HG02798 (cell line): ENCODE results near the gene CHDH.

Experiments
- ATAC-seq: cut with Tn5 transposase; IDR thresholded peaks from one replicate; pipeline ENCODE4 v1.9.1; 2021; ENCODE audit warnings: mild to moderate bottlenecking; ENCODE audit not compliant: unreplicated experiment, poor library complexity

CHDH gene

DNA sequence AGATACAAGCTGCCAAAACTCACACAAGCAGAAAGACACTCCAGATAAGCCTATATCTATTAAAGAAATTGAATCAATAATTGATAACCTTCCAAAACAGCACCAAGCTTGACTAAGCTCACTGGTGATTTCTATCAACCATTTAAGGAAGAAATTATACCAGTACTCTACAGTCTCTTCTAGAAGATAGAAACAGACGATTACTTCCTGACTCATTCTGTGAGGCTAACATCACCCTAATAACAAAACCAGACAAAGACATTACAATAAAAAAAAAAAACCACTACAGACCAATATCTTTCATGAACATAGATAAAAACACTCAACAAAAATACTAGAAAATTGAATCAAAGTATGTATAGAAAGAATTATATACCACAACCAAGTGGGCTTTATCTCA lies 20.2 kb downstream of the CHDH start:
- no peak for ATAC-seq

DNA sequence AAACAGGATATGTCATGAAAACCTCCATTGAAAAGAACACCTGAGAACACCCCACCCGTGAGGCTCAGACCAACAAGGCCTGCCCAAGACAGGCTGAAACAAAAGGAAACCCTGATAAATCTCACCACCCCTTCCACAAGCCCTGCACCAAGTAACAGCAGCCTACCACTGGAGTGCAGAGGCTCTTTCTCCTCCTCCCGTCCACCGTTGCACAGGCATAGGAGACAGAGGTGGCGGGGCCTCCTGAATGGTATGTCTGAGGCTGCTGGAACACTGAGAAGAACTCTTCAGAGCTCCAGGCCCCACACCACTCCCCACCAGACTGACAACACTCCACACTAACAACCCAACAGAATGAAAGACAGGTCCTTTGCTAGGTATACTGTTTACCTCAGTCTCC lies 21.4 kb downstream of the CHDH start:
- no peak for ATAC-seq

DNA sequence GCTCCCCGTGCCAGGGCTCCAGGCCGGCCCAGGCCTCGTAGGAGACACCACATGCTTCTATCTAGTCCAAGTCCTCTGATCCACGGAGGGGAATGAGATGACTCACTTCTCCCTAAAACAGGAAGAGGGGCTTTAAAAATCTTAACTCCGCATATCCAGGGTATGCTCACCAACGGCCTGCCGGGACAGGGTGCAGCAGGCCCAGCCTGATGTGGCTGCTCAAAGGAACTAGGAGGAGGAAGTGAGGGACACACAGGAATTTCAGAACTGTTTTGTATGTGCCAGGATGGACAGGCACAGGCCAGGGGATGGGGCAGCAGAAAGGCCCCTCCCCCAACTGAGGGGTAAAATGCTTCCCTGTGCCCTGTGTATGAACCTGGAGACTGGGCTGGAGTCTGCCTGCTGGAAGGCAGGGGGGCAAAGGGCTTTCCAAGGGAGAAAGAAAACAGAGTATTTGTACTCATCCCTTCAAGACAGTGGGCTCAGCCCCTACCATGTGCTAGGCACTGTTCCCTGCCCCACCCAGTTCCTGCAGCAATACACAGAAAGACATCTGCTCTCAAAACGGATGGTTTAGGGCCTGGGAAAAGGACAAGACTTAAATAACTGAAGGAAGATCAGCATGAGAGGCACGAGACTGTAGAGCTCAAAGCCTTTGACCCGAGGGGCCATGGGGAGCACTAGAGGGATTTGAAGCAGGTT lies 22.1 kb downstream of the CHDH start:
- no peak for ATAC-seq

DNA sequence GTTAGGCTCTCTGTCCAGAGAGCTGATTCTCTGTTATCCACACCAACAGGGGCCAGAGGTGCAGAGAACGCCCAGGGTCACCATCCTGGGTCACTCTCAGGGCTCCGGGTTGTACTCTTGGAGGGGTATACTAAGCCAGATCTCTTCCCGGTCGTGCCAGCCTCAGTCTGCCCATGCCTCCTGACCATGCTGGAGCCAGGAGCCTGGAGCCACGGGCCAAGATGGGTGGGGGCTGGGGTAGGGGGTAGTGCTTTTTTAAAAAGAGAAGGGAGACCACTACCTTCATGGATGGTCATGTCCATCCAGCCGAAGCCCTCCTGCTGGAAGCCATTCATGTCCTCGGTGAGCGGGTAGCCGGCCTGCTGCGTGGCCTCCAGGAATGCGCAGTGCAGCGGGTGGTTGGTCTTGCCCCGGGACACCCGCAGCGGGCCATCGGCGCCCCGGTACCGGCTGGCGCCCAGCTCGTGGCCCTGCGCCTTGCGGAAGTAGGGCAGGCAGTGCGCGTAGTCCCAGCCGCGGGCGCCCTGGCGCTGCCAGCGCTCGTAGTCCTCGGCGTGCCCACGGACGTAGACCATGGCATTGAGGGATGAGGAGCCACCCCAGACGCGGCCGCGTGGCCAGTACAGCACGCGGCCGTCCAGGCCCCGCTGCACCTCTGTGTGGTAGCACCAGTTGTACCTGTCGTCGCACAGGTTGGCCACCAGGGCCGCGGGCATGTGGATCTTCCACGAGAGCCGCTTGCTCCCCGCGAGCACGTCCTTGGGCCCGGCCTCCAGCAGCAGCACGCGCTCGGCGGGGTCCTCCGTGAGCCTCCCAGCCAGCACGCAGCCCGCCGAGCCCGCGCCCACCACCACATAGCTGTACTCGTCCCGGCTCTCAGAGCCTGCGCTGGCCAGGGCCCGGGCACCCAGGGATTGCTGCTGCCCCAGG lies 22.9 kb downstream of the CHDH start:
- ATAC-seq: no peak

DNA sequence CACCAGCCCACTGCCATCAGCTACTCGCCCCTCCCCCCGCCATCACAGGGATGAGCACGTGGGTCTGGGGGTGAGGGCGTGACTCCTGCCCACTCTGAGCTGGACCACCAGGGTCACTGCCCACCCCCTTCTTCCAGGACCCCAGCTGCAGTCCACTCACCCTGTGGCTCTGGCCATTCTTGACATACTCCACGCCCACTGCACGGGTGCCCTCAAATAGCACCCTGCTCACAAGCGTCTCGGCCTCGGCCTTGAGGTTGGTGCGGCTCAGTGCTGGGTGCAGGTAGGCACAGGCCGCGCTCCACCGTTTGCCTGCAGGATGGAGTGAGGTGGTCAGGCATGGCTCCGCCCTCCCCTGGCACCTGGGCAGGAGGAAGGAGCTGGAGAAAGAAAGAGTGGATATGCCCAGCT lies 23.9 kb downstream of the CHDH start:
- ATAC-seq: no peak

DNA sequence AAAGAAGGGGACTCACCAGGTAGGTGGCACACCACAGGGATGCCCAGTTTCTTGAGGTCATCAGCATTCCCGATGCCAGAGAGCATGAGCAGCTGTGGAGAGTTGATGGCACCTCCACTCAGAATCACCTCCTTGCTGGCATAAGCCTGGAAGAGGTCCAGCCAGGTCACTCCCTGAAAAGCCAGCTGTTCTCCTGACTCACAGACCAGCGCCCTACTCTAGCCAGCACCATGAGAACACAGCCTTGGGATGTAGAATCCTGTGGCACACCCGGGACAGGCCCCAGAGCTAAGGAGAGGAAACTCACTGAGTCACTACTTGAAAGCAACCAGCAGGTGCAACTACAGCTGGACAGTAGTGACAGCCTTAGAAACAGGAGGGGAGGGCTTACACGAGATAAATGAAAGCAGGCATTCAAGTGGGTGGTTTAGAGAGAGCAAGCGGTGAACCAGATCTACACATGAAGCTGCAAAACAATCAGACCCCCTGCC lies 24.5 kb downstream of the CHDH start:
- peak; percentile 80 for ATAC-seq

DNA sequence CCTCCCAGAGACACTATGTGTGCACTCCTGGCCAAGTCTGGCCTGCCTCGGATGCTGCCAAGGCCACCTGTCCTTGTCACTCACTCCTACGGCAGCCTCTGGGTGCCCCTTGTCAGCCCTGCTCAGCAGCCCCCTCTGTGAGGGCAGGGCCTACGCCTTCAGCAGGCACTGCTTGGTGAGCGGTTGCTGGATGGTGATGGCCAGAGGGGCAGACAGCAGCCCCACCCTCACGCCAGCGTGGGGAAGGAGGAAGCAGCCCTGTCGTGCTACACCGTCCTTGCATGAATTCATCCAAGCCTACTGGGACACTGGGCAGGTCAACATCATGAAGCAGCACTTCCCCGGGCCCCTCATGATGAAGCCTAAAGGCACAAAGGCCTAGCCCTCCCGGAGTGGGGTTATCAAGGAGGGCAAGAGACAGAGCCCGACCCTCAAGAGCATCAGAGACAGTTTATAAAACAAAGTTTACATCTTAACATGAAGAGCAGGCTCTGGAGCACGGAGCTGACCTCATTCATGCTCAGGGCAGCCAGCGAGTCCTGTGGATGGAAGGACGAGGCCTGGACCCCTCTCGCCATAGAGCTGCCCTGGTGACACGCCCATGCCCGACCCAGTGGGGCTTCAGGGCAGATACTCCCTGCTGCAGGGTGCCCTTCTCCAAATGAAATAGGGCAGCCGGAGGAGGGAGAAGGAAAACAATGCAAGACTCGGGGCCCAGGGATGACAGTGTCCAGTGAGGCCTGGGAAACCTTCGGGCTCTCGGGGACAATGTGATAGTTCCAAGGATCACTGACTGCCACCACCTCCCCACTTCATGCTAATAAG lies 25.3 kb downstream of the CHDH start:
- ATAC-seq: no peak

DNA sequence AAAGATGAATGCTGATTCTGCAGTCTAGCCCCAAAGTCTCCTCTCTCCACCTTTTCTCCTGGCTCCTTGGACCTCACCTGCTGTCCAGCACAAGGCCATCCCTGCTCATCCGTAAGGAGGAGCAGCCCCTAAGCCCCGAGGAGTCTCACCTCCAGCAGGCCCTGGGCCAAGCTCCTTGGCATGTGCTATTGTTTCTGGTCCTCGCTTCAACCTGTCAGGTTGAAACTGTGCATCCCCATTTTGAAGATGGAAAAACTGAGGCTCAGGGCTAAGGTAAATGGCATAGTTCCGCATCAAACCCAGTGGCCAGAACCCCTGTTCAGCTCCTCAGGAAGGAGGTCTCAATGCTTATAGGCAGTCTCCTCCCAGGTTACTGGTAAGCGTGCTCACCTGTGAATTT lies 26.1 kb downstream of the CHDH start:
- ATAC-seq: no peak

DNA sequence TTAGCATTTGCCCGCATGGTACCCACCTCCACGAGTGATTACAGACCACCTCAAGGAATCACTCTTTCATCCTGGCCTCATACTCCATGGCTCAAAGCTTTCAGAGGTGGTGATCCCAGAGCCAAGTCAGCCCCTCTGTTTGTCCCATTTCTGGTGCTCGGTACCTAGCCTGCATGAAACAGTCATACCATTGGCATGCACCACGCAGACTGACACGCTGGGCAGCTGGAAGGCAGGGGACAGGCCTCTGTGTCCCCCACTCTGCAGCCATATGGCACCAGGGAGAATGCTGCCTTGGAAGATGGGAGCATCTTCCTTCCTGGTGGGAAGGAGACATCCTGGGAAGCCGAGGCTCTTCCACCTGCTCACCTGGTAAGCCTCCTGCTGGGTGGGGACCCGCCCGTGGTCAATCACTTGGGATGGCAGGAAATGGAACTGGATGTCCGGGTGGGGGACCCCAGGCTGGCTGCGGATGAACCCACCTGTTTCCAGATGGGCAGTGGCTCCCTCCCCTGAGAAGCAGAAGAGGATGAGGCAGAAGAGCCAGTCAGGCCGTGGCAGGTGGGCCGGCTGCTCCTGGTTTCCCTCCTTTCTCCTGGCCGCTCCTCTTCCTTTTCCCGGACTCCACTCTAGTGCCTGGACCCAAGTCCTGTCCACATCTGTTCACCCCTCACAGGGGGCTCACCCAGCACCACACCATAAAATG lies 26.9 kb downstream of the CHDH start:
- no peak for ATAC-seq

DNA sequence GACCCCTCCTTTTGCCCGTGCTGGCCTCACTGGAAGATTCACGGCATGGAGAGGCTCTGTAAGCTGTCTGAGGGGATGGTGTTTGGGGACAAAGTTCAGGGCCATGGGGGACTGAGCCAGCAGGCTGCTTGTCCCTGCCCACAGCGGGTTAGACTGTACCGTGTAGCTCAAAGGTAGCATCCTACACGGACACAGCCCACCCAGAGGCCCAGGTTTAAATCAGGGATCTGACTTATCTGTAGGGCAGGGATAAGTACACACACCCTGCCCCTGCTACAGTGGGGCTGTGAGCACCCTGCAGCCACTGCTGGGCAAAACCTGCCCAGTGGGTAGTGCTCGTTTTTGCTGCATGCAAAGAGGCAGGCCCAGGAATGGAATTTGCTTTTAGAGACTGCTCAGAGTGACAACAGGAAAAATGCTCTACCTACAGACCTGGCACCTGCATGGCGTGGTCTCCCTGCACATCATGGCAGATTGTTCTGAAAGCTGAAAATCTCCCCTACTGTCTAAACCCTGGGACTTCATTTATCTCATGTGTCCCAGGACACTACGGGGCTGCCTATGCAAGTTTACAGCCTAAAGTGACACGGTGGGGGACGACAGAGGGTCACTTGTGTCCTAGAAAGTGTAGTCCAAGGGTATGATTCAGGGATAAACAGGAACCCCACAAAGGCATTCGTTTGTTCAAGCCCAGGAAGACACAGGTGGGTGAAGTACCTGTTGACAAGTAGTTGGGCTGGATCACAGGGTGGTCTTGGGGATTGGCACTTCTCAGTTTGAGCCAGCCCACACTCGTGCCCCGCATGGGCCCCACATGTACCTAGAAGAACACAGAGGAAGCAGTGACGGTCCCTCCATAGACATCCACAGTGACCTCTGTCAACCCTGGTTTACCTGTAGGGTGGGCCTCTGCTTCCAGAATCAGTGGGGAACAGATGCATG lies 27.7 kb downstream of the CHDH start:
- ATAC-seq: no peak

DNA sequence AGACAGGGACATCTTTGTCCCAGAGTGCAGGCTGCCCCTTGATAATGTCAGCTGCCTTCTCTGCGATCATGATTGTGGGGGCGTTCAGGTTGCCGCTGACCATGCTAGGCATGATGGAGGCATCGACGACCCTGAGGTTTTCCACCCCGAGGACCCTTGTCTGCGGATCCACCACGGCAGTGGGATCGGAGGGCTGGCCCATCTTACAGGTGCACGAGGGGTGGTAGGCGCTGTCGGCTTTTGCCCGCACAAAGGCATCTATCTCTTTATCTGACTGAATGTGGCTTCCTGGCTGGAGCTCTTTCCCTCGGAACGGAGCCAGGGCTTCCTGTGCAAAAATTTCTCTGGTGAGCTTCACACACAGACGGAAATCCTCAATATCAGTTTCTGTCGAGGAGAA lies 28.4 kb downstream of the CHDH start:
- no peak for ATAC-seq

DNA sequence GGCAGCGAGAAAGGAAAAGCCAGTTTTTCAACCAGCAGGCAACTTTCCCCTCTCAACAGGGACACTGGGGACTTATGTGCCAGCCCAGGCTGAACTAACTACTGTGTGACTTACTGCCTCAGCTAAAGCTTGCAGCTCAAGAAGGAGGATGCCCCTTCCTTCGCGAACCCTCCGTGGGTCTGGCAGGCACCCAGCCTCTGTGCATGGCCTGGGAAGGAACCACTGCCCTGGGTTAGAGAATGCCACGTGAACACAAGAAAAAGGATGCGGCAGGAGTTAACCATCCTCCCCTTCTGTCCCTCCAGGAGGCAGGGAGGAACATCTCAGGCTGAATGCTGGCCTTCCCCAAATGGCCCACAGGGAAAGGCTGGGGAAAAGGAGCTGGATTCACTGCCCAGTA lies 29.0 kb downstream of the CHDH start:
- no peak for ATAC-seq

DNA sequence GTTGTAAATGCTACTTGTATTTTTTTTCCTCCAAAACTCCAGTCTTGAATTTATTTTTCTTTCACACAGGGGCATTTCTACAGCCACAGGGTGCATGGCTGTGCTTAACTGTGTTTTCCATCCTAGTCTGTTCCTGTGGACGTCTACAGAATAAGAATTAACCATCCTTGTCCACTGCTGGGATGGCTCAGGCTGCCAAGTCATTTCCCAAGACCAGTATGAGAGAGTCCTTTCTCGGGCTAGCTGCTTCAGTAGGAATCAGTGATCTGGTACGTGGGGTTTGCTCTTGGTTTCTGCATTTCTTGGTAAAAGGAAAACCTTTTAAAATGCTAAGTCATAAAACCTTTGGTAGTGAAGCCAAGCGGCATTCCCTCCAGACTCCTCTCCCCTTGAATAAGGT lies 29.8 kb downstream of the CHDH start:
- no peak for ATAC-seq

DNA sequence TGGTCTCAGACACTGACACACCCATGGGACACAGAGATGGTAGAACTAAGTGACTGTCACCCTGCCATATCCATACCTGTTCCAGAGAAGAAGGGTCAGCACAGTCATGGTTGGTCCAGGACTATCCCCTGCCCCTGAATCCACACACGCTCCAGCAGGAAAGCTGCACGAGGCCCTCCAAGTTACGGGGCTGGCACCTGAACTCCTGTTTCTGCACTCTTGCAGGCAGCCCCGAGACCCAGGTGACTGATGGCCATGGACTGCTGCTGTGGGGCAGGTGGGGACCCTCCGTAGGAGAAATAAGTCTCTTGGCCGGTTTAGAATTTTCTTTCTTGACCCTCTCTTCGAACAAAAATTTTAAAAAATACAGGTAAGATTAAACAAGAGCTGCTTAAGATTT lies 30.6 kb downstream of the CHDH start:
- ATAC-seq: no peak

DNA sequence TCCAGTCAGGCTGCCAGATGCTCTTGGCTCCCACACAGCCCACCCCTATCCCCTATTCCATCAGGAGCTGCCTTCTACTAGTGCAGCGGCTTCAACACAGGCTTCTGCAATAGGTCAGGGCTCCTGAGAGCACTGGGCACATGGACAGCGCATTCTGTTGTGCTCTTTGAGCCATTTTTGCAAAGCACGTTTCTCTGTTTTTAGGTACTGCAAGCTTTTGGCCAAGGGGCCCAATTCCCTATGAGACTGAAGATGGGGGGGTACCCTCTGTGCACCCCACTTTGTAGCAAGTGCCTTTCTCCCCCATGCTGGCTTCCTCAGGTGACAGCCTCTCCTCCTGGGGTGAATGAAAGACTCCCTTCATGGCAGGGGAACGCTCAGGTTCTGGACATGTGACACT lies 31.2 kb downstream of the CHDH start:
- no peak for ATAC-seq

DNA sequence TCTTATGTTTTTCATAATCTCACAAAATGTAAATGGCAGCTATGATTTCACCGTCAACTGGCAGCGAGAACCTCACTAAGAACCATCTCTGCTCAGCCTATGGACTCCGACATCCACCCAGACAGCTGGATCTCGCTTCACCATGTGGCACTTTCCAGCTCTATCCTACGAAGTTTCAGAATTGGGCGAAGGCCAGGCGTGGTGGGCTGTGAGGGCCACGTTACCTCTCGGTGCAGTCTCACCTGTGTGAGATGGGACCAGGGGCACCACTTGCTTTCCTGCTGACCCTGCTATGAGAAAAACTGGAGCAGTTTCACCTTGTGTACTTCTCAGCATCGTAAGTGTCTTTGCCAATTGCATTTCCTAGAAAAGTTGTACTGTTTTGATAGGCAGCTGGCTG lies 32.3 kb downstream of the CHDH start:
- no peak for ATAC-seq

DNA sequence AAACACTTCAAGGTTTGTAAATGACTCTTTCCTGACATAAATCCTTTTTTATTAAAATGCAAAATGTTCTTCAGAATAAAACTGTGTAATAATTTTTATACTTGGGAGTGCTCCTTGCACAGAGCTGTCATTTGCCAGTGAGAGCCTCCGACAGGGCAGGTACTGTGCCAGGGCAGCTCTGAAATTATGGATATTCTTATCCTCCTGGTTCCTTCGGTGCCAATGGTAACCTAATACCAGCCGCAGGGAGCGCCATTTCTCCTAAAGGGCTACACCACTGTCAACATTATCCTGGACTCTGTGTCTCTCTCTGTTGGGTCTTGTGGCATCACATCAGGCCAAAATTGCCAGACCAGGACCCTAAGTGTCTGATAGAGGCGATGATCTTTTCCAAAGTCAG lies 33.0 kb downstream of the CHDH start:
- no peak for ATAC-seq

DNA sequence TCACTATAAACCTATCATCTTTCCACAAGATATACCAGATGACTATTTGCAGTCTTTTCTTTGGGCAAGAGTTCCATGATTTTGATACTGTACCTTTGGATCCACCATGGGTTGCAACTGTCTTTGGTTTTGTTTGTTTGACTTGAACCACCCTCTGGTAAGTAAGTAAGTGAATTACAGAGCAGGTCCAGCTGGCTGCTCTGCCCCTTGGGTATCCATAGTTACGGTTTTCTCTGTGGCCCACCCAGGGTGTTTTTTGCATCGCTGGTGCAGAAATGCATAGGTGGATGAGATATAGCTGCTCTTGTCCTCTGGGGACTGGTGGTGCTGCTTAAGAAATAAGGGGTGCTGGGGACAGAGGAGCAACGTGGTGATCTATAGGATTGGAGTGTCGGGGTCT lies 33.8 kb downstream of the CHDH start:
- no peak for ATAC-seq
